Effector memory CD8-positive, alpha-beta T cell (primary cell): ENCODE data around the gene MYBPH.

Experiments used
- ATAC-seq: fragments of 150-1000 bp; cut with Tn5 transposase; replicated peaks from 2 replicates; pipeline ENCODE4 v1.10.0; 2021; ENCODE audit warnings: mild to moderate bottlenecking, moderate library complexity
- DNase-seq, 3 experiments: peaks; one replicate each; pipeline ENCODE4 v3.0.0; 2021
- H3K27ac Mint-ChIP-seq, 2 donors: one replicate each; pipeline ENCODE4 v1.8.0; 2022; ENCODE audit warnings: mild to moderate bottlenecking in 2 of 2, mixed read lengths in 2 of 2, moderate library complexity in 2 of 2
- H3K27me3 Mint-ChIP-seq, 2 donors: one replicate each; pipeline ENCODE4 v1.8.0; 2022; ENCODE audit warnings: mixed read lengths in 2 of 2
- H3K36me3 Mint-ChIP-seq: one replicate; pipeline ENCODE4 v1.8.0; 2022; ENCODE audit warnings: mild to moderate bottlenecking, moderate library complexity, mixed read lengths; ENCODE audit not compliant: insufficient read depth
- H3K4me1 Mint-ChIP-seq, 2 donors: one replicate each; pipeline ENCODE4 v1.8.0; 2022; ENCODE audit warnings: low read depth in 2 of 2, mixed read lengths in 2 of 2
- H3K4me3 Mint-ChIP-seq, 2 donors: one replicate each; pipeline ENCODE4 v1.8.0; 2022; ENCODE audit warnings: mild to moderate bottlenecking in 2 of 2, mixed read lengths in 2 of 2, moderate library complexity in 2 of 2
- H3K9me3 Mint-ChIP-seq, 2 donors: one replicate each; pipeline ENCODE4 v1.8.0; 2022; ENCODE audit warnings: mixed read lengths in 2 of 2

The MYBPH gene

DNA sequence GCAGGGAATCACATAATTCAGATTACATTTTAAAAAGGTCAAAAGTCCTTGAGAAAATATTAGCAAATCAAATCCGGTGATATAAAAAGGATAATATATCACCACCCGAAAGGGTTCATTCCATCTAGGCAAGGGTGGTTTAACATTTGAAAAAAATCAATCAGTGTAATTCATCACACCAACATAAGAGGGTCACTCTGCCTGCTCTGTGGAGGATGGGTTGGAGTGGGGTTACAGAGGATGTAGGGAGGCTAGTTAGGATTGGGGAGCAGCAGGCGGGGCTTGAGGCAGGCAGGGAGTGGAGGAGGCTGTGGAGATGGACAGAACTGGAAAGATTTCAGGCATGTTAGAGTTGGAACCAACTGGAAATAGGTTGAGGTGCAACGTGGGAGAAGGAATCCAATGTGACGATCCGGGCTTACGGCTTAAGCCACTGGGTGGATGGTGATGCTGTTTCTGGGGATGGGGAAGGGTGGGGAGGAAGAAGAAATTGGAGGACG, 35.6 kb downstream of the MYBPH start:
- Mint-ChIP-seq H3K36me3 (no peaks in the 10 kb centered on the region), H3K4me3 (no peak overlapping the region), H3K4me1 (peaks cover 5% of the 10 kb centered on the region in 2 donors), H3K27me3 (peaks cover 24 to 39% of the 10 kb centered on the region in 2 donors), H3K9me3 (no peaks in the 10 kb centered on the region), H3K27ac (no peak overlapping the region)
- ATAC-seq, result no peak
- DNase-seq, result no peak

DNA sequence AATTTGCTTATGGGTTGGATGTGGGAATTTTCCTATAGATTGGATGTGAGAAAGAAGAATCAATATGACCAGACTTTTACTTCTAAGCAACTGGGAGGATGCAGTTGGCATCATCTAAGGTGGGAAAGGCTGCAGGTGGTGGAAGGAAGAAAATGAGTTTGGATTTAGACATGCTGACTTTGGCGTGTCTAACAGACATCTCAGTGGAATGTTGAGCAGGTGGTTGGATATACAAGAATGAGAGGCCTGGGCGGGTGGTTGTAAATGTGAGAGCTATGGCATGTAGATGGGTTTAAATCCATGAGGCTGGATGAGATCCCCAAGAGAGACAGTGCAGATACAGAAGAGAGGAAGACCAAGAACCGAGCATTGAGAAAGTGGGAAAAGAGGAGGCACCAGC, 37.6 kb downstream of the MYBPH start:
- H3K27ac Mint-ChIP-seq, result no peak overlapping the region
- H3K4me1 Mint-ChIP-seq, result peaks cover 5% of the 10 kb centered on the region in 2 donors
- H3K27me3 Mint-ChIP-seq, result peaks cover 24 to 37% of the 10 kb centered on the region in 2 donors
- DNase-seq, result no peak
- no peaks in the 10 kb centered on the region for H3K36me3 Mint-ChIP-seq
- no peaks in the 10 kb centered on the region for H3K9me3 Mint-ChIP-seq
- no peak overlapping the region for H3K4me3 Mint-ChIP-seq
- ATAC-seq, result no peak

- no peaks in the 10 kb centered on the region for H3K9me3 Mint-ChIP-seq
- H3K36me3 Mint-ChIP-seq, result no peaks in the 10 kb centered on the region
- no peak for DNase-seq
- H3K27ac Mint-ChIP-seq, result no peak overlapping the region
- ATAC-seq, result no peak
- H3K4me1 Mint-ChIP-seq, result peaks cover 5% of the 10 kb centered on the region in 2 donors
- H3K4me3 Mint-ChIP-seq, result no peak overlapping the region
- H3K27me3 Mint-ChIP-seq, result peaks cover 18 to 35% of the 10 kb centered on the region in 2 donors
These were observed 38.3 kb downstream of the MYBPH start for GRCh38 chr1:203137324-203137723.

GRCh38 chr1:203136409-203137042, 39.1 kb downstream of the MYBPH start:
- H3K4me3 Mint-ChIP-seq, result no peak overlapping the region
- no peaks in the 10 kb centered on the region for H3K36me3 Mint-ChIP-seq
- no peaks in the 10 kb centered on the region for H3K9me3 Mint-ChIP-seq
- peaks cover 5% of the 10 kb centered on the region in 2 donors for H3K4me1 Mint-ChIP-seq
- DNase-seq (no peak), ATAC-seq (no peak)
- H3K27ac Mint-ChIP-seq, result no peak overlapping the region
- peaks cover 16 to 37% of the 10 kb centered on the region in 2 donors for H3K27me3 Mint-ChIP-seq

DNA sequence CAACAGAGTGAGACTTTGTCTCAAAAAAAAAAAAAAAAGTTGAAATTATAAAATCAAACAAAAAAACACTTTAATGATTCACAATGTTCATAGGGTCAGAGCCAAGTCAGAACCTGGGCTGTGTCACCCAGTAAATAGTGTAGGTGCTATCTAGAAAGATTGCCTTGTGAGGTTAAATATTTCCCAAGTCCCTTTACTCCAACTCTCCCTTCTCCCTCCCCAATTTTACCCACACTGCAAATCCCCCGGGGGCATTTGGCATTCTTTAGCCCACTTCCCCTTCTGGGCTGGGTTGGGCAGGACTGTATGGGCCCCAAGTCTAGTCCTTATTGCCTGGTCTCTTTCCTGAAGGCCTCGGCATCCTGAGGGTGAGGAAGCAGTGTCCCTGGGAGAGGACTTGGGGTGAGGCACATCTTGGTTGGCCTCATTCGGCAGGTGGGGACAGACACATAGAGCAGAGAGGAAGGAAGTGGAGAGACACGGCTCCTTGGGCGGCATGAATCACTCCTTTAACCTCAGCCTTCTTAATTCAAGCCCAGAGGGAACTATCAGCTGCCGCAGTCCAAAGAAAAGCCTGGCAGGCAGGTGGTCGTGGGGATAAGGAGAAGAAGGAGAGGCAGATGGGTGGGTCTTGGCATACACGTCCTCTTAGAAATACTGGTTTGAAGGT, 39.9 kb downstream of the MYBPH start:
- Mint-ChIP-seq H3K27ac (no peak overlapping the region), H3K9me3 (no peaks in the 10 kb centered on the region), H3K27me3 (peaks cover 20 to 41% of the 10 kb centered on the region in 2 donors), H3K4me3 (no peak overlapping the region), H3K4me1 (peaks cover 5% of the 10 kb centered on the region in 2 donors), H3K36me3 (no peaks in the 10 kb centered on the region)
- no peak for ATAC-seq
- DNase-seq, result no peak

DNA sequence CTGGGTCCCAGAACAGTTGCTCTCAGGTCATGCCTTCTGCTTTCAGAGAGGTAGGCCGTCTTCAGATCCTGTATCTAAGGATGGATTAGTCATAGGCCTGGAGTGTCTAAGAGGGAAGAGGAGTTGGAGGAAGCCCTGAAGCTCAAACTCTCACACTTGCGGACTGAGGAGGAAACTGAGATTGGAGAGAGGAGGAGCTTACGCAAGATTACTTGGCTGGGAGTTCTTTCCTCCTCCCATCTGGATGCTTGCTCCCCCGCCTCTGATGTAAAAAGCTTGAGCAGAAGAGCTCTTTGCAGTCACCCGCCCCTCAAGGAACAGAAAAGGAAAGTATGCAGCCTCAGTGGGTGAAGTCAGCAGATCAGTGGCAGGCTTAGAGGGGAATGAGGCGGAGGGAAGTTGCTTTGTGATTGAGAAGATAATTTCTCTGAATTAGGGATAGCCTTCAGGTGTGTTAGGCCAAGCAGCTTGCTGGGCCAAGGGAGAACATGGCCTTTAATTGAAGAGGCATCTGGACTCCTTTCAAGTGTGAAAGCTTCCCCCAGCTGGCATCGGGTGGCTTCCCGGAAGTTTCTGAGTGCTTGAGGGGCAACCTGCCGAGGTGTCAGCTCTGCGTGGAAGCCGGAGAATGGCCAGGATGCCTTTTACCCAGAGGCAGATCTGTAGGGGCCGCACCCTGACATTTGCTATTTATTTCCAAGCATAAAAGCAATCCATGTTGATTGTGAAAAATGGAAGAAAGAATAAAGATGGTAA, 41.5 kb downstream of the MYBPH start:
- ATAC-seq (no peak), DNase-seq (no peak)
- no peaks in the 10 kb centered on the region for H3K9me3 Mint-ChIP-seq

GRCh38 chr1:203131548-203132200, 44.0 kb downstream of the MYBPH start:
- no peak for DNase-seq
- H3K36me3 Mint-ChIP-seq, result no peaks in the 10 kb centered on the region
- H3K4me3 Mint-ChIP-seq, result no peak overlapping the region
- no peaks in the 10 kb centered on the region for H3K9me3 Mint-ChIP-seq
- H3K27ac Mint-ChIP-seq, result no peak overlapping the region
- peaks cover 51 to 74% of the 10 kb centered on the region in 2 donors for H3K27me3 Mint-ChIP-seq
- peaks cover 11 to 16% of the 10 kb centered on the region in 2 donors for H3K4me1 Mint-ChIP-seq
- ATAC-seq, result no peak

More for the DNA sequence above, 41.5 kb downstream of the MYBPH start:
- Mint-ChIP-seq H3K36me3 (no peaks in the 10 kb centered on the region), H3K4me3 (no peak overlapping the region), H3K4me1 (peaks cover 5% of the 10 kb centered on the region in 2 donors), H3K27ac (no peak overlapping the region), H3K27me3 (peaks cover 34 to 57% of the 10 kb centered on the region in 2 donors)

- DNase-seq (no peak), ATAC-seq (no peak)
- Mint-ChIP-seq H3K4me3 (no peak overlapping the region), H3K4me1 (peaks cover 6 to 11% of the 10 kb centered on the region in 2 donors), H3K27ac (no peak overlapping the region), H3K9me3 (no peaks in the 10 kb centered on the region), H3K27me3 (peaks cover 55 to 76% of the 10 kb centered on the region in 2 donors), H3K36me3 (no peaks in the 10 kb centered on the region)
These were observed 45.2 kb downstream of the MYBPH start for GRCh38 chr1:203130358-203130985.

DNA sequence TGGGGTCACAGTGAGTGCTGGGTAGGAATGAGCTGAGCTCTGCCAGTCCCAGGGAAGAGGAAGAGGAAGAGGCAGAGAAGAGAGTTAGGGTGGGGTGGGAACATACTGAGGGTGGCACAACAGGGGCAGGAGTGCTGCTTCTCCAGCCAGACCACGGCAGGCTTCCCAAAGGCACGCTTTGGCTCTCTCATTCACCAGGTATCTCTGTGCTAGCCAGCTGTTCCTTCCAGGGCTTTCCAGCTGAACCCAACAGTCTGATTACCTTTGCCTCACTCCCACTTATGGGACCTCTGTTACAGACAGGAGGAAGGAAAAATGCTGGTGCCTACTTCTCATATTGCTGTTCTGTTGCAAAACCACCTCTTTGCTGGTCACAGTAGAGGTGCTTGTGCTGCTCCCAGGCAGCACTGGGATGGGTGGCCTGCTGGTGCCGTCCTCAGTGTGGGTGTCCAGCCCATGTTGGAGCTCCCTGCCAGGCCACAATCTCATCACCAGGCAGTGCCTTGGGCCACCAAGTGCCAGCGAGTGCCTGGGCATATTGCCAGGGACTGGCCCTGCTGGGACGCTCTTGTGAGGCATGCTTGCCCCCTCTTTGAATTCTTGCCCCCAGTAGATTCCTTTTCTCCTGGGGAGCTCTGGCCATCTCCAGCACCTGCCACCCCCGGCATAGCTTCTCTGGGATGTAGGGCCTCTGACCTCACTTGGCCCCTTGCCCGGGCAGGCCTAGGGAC, 46.0 kb downstream of the MYBPH start:
- Mint-ChIP-seq H3K4me3 (no peak overlapping the region), H3K4me1 (peaks cover 6 to 11% of the 10 kb centered on the region in 2 donors), H3K27me3 (peaks cover 62 to 84% of the 10 kb centered on the region in 2 donors), H3K9me3 (no peaks in the 10 kb centered on the region), H3K36me3 (no peaks in the 10 kb centered on the region), H3K27ac (no peak overlapping the region)
- ATAC-seq, result no peak
- no peak for DNase-seq

DNA sequence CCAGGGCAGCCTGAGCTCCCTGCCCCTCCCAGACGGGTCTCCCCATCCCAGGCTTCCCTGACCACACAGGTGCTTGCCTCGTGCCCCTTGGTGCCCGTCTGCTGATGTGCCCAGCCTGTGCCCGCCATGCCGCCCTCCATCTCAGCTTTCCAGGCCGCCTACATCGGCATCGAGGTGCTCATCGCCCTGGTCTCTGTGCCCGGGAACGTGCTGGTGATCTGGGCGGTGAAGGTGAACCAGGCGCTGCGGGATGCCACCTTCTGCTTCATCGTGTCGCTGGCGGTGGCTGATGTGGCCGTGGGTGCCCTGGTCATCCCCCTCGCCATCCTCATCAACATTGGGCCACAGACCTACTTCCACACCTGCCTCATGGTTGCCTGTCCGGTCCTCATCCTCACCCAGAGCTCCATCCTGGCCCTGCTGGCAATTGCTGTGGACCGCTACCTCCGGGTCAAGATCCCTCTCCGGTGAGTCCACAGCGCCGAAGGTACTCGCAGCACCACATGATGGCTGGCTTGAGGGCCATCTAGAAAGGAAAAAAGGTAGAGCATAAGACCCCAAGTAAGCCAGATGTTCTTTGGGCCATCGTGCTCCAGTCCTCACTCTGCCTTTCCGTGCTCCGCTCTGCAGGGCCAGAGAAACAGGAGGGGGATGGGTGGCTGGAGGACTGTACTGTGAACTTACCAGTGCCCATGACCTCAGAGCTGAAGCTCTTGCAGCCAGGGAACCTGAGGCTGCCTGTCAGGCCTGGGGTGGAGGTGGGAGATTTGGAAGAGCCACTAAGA, 46.7 kb downstream of the MYBPH start:
- Mint-ChIP-seq H3K4me1 (peaks cover 6 to 11% of the 10 kb centered on the region in 2 donors), H3K36me3 (no peaks in the 10 kb centered on the region), H3K27ac (no peak overlapping the region), H3K9me3 (no peaks in the 10 kb centered on the region), H3K27me3 (peaks cover 69 to 88% of the 10 kb centered on the region in 2 donors), H3K4me3 (no peak overlapping the region)
- ATAC-seq (no peak), DNase-seq (no peak)

DNA sequence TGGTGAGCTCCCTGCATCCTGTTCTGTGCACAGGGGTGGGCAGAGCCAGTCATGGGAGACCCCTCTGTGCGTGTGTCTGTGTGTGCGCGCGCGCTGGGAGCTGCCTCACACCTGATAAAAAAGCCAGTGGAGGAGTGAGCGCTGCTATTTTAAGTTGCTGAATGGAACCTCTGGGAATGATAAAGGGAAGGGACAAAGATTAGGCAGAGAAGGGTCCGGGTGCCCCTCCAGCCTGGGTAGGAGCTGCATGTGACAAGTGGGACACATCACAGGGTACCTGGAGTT, 47.3 kb downstream of the MYBPH start:
- Mint-ChIP-seq H3K9me3 (no peaks in the 10 kb centered on the region), H3K27ac (no peak overlapping the region), H3K4me3 (no peak overlapping the region), H3K27me3 (peaks cover 75 to 88% of the 10 kb centered on the region in 2 donors), H3K4me1 (peaks cover 6 to 11% of the 10 kb centered on the region in 2 donors), H3K36me3 (no peaks in the 10 kb centered on the region)
- DNase-seq (no peak), ATAC-seq (no peak)
